A673 (cell line): ENCODE results near the gene PRDM16.

Source experiments
- CTCF ChIP-seq: fragments of 300-800, 200-600 bp; sonication (generic); conservative IDR thresholded peaks from 2 replicates; pipeline ENCODE4 v1.5.1; 2017; ENCODE audit warnings: low read depth, mild to moderate bottlenecking, antibody characterized with exemption, low read length, moderate library complexity, mixed read lengths
- EZH2 ChIP-seq: fragments of 200-600 bp; sonication (generic); IDR thresholded peaks from 2 replicates; pipeline ENCODE4 v1.6.1; 2017; ENCODE audit warnings: borderline replicate concordance, low read depth, mild to moderate bottlenecking, mixed read lengths, antibody characterized with exemption, low read length; ENCODE audit not compliant: poor library complexity, severe bottlenecking

DNA sequence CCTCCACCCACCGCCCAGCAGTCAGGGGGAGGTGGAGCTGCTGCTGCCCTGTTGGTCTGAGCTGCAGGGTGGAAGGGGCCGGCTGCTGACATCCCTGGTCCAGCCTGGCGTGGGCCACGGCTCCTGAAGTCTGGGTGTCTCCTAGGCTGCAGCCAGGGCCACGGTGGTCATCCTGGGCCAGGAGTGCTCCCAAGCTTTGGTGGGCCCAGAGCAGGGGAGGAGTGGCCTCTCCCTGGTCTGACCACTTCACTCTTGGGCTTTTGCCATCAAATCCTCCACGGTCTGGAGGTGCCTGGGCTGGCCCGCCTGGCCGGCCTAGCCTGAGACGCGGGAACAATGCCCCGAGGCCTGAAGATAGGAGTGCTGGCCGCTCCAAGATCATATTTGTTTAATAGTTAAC is 5.8 kb downstream of the PRDM16 start:
- TF ChIP-seq CTCF (no peak), EZH2 (no peak)
